Activated naive CD4-positive, alpha-beta T cell (primary cell): Measurements from ENCODE around the gene TRIO.

Experiments used
- DNase-seq, 4 experiments: peaks; one replicate each; lab custom pipeline; 2025; lab: John Stamatoyannopoulos, UW

TRIO gene

DNA sequence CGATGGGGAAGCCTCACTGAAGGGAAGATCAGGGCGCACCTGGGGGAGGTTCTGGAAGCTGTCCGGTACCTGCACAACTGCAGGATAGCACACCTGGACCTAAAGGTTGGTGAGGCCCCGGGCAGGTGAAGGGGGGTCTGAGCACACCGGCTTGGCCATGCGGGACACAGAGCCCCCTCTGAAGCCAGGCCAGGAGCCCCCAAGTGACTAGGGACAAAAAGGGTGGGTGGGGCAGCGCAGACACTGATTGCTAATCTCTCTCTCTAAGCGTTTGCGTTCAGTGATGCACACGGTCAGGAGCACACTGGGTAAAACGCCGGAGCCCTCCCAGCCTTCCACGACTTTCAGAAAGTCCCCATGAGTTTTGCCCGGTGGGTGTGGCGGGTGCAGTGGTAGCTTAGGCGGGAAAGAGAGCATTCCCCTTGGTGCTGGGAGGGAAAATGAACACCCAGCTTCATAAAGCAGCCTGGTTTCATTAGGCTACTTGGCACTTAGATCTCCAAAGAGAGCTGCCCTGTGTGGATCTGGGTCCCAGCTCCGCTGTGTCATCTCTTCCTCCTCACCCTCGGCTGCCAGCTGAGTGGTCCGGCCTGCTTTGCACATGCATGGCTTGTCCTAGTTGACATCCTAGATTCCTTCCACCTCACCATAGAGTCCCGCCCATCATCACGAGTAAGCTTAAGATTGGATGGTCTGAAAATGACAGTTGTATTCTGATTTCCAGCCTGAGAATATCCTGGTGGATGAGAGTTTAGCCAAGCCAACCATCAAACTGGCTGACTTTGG, 364.2 kb downstream of the TRIO start:
- DNase-seq: no peak

DNA sequence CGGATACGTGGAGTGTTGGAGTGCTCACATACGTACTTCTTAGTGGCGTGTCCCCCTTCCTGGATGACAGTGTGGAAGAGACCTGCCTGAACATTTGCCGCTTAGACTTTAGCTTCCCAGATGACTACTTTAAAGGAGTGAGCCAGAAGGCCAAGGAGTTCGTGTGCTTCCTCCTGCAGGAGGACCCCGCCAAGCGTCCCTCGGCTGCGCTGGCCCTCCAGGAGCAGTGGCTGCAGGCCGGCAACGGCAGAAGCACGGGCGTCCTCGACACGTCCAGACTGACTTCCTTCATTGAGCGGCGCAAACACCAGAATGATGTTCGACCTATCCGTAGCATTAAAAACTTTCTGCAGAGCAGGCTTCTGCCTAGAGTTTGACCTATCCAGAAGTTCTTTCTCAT, 364.9 kb downstream of the TRIO start:
- DNase-seq: no peak

GRCh38 chr5:14509556-14509955, 366.4 kb downstream of the TRIO start:
- DNase-seq: no peak

DNA sequence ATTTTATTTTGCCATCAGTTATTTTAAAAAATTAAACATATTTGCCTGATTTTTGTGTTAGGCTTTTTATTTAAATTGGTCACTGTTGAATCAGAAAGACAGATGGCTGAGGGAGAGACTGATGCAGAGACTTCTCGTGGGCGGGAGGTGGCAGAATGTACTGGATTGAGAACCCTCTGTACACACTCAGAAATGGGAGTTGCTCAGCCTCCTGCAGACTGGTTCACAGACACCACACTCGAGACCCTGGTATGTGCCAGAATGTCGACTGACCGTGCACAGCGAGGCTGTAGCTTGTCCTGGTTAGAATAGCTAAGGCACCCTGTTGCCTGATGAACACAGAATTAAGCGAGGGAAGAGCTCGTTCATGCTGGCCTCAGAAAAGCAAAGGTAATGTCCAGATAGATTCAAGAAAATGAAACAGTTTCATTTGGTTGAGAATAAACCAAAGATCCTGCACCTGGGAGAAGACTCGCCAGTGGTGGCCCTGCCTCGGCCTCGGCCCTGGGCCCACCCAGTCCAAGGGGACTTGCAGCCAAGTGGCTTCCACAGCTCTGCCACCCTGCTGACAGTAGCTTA, 367.1 kb downstream of the TRIO start:
- DNase-seq: no peak

DNA sequence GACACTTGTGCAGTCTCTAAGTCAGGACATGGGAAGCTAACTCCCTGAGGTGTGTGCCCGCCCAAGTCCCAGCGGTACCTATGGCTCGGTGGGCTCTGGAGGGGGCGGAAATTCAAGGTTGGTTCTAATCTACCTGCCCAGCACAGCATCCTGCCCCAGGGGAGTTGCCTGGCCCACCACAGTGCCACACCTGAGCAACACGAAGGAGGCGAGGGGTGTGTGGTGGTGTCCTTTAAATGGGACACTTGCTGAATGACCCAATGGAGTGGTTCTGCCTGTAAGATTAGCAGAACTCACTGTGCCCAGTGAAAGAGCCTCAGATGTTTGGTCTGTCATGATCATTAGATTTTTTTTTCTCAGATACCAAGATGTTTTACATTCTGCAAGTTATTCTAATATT, 367.7 kb downstream of the TRIO start:
- DNase-seq: no peak

- no peak for DNase-seq
These were observed 369.4 kb downstream of the TRIO start for GRCh38 chr5:14512574-14512973.

DNA sequence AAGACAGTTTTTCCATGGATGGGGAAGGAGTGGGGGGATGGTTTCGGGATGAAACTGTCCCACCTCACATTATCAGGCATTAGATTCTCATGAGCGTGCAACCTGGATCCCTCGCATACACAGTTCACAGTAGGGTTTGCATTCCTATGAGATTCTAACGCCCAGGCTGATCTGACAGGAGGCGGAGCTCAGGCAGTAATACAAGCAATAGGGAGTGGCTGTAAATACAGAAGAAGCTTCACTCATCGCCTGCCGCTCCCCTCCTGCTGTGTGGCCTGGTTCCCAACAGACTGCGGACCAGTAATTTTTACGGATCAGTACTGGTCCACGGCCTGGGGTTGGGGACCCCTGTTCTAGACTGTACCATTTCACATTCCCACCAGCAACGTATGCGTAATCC, 370.1 kb downstream of the TRIO start:
- DNase-seq: no peak

GRCh38 chr5:14516901-14517300, 373.8 kb downstream of the TRIO start:
- DNase-seq: no peak

DNA sequence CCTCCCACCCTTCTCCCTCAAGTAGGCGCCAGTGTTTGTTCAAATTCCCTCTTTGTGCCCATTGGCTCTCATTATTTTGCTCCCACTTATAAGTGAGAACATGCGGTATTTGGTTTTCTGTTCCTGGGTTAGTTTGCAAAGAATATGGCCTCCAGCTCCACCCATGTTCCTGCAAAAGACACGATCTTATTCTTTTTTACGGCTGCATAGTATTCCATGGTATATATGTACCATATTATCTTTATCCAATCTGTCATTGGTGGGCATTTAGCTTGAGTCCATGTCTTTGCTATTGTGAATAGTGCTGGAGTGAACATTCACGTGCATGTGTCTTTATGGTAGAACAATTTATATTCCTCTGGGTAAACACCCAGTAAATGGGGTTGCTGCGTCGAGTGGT, 375.5 kb downstream of the TRIO start:
- DNase-seq: no peak

GRCh38 chr5:14521748-14522147, 378.6 kb downstream of the TRIO start:
- no peak for DNase-seq

DNA sequence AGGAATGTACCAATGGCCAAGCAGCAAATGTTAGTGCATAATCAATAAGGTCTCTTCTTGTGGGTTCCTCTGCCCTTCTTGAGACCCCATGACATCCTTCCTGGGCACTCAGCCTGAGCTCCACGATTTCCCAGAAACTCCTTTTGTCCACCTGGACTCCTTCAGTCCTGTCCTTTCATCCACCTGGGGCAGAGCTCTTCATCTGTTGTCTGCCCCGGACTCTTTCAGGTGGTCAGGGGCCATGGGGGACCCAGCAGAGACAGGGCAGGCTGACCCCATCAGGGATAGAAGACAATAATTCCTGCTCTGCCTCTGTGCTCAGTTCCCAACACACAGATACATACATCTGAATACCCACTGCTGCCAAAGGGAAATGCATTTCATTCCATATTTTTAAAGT, 379.6 kb downstream of the TRIO start:
- DNase-seq: no peak

DNA sequence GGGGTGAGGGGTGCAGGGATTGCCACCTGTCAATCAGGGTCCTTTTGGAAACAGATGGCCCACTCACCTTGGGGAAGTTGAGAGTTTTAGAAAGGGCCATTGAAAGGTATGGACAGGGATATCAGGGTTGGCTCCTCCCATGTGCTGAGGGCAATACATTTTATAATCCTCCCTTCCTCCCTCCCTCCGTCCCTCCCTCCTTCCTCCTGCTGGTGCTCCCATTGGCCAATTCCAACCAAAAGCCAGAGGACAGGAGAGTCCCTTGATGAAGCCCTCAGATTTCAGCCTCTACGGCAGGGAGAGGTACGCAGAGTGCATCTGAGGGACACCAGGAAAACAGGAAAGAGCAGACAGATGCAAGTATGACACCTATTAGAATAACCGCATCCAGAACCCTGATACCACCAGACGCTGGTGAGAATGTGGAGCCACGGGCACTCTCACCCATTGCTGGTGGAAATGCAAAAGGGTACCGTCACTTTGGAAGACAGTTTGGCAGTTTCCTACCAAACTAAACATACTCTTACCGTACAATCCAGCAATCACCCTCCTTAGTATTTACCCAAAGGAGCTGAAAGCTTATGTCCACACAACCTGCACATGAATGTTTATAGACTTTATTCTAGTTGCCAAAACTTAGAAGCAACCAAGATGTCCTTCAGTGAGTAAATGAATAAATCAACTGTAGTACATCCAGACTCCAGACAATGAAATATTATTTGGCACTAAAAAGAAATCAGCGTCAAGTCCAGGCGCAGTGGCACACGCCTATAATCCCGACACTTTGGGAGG, 380.3 kb downstream of the TRIO start:
- no peak for DNase-seq

GRCh38 chr5:14525397-14525796, 382.3 kb downstream of the TRIO start:
- no peak for DNase-seq

GRCh38 chr5:14526493-14526892, 383.4 kb downstream of the TRIO start:
- no peak for DNase-seq

- DNase-seq: no peak
These were observed 385.0 kb downstream of the TRIO start for GRCh38 chr5:14528115-14528514.

- DNase-seq: no peak
These were observed 385.8 kb downstream of the TRIO start for GRCh38 chr5:14528926-14529325.

- no peak for DNase-seq
These were observed 388.5 kb downstream of the TRIO start for GRCh38 chr5:14531668-14532067.

DNA sequence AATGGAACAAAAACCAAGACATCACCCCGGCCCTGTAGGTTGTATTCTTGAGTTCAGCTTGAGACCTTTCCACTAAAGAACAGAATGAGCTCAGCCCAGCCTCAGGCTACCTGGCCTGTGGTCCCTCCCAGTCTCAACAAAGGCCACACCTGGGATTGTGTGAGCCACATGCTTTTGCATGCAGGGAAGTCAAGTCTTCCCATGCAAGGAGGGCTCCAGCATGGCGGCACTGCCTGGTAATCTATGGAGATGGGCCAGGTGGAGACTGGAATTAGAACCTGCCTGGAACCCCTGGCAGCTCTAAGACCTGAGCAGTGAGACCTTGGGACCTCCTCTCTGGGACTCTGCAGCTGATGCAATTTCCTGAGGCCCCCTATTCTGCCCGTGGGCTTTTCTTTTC, 389.0 kb downstream of the TRIO start:
- DNase-seq: no peak

GRCh38 chr5:14534773-14535172, 391.6 kb downstream of the TRIO start:
- DNase-seq: no peak

DNA sequence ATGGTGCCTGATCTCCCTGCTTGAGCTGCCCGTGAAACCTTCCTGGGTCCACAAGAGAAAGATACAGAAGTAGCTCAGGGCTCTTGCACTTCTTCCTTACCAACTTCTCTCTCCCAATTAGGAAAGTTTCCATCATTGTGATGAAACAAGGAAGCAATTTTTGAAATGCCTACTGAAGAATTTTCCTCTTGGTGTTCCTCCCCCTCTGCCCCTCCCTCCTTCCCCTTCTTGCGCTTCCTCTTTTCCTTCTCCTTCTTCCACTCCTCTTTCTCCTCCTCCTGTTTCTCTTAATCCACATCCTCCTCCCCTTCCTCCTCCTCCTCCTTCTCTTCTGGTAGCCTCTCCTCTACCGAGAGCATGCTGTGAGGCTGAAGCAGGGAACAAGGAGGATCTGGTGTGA, 402.2 kb downstream of the TRIO start:
- no peak for DNase-seq

DNA sequence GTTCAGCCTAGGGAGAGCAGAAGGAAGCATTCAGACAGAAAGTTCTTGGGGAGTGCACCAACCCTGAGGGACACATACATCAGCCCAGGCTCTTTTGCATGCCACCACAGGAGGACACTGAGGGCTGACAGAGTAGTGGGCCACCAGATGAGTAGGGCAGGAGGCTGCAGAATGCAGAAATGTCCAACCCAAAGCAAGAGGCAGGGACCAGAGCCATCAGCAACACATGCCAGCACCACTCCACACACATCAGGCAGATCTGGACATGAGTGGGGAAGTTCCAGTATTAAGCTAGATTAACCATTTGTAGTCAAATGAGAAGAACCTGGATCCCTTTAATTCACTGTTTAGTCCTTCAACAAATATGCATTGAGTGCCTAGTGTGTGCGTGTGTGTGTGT, 402.7 kb downstream of the TRIO start:
- no peak for DNase-seq

DNA sequence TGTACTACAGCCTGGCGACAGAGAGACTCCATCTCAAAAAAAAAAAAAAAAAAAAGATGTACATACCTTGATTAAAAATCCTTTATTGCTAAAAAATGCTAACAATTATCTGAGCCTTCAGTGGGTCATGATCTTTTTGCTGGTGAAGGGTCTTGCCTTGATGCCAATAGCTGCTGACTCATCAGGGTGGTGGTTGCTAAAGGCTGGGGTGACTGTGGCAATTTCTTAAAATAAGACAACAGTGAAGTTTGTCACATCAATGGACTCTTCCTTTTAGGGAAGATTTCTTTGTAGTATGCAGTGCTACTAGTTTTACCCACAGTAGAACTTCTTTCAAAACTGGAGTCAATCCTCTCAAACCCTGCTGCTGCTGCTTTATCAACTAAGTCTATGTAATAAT, 404.5 kb downstream of the TRIO start:
- no peak for DNase-seq

DNA sequence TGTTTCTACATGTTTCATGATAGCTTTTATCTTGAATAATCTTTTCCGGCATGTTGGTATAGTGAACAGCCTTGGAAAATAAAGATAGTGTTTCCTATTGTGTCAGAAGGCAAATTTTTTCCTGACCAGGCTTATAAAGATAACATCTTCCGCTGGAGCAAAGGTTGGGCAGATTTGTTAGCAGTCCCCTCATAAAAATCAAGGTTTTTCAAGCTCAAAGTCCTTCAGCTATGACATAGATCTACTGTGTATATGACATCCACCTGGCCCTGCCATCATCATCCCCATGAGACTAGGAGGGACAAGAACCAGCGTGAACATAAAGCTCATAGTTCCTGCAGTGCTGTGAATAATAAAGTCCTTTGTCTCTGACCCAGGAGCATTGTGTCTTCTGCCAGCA, 408.1 kb downstream of the TRIO start:
- no peak for DNase-seq
